ENCODE data around the gene ADAM12. TPM values are rescaled to one million over a fixed set of nuclear protein-coding genes. Genes with fewer than 3 reads are reported as not detected.
A peak's percentile ranks its signal among the peaks of the same experiment; 100 is the strongest.

ADAM12 gene, protein sequence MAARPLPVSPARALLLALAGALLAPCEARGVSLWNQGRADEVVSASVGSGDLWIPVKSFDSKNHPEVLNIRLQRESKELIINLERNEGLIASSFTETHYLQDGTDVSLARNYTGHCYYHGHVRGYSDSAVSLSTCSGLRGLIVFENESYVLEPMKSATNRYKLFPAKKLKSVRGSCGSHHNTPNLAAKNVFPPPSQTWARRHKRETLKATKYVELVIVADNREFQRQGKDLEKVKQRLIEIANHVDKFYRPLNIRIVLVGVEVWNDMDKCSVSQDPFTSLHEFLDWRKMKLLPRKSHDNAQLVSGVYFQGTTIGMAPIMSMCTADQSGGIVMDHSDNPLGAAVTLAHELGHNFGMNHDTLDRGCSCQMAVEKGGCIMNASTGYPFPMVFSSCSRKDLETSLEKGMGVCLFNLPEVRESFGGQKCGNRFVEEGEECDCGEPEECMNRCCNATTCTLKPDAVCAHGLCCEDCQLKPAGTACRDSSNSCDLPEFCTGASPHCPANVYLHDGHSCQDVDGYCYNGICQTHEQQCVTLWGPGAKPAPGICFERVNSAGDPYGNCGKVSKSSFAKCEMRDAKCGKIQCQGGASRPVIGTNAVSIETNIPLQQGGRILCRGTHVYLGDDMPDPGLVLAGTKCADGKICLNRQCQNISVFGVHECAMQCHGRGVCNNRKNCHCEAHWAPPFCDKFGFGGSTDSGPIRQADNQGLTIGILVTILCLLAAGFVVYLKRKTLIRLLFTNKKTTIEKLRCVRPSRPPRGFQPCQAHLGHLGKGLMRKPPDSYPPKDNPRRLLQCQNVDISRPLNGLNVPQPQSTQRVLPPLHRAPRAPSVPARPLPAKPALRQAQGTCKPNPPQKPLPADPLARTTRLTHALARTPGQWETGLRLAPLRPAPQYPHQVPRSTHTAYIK
- total RNA-seq = 1 to 10 TPM in 1 of 4 donors, under 1 TPM in 2, not detected in 1; 0.26 to 1.6 (median 0.47) TPM

DNA sequence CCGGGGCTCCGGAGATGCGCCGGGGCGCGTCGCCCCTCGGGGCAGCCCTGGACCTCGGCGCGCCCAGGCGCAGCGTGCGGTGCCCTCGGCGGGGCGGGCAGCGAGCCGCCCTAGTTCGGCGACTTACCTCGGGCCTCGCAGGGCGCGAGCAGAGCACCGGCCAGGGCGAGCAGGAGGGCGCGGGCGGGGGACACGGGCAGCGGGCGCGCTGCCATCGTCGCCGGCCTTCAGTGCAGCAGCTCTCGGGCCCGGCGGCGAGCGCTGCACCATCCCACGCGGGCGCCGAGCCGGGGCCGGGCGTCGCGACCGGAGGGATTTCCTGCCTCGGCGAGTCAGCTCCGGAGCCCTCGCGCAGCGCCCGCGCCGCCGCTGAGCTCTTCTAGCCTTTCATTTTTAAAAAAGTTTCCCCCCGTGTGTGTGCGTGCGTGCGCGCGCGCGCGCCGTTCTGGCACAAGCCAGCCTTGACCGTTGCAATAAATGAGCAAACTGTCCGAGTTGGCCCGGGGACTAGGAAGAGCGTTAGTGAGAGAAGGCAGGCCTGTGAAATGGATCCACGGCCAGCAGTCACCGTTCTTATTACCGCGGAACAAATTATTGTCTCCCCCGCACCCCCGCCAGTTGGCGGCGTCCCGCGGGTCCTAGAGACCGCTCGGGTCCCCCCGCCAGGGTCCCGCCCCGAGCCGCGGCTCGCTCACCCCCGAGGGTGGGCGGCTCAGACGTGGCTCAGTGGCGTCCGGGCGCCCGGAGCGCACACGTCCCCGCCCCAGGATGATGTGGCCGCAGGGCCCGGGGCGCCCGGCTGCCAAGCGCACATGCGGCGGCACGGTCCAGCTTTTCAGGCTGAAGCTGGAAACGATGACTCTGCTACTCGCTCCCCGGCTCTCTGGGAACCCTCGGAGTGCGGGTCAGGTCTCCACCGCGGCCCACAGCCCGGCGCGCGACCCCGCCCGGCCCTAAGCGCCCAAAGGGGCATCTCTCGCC lies at the start of gene ADAM12:
Gene ADAM12 (minus strand): TSS at position 547 of the 981 bp plus-strand sequence. CDS start 332 bp downstream, at position 215.
- TF ChIP-seq, protein P1, sequence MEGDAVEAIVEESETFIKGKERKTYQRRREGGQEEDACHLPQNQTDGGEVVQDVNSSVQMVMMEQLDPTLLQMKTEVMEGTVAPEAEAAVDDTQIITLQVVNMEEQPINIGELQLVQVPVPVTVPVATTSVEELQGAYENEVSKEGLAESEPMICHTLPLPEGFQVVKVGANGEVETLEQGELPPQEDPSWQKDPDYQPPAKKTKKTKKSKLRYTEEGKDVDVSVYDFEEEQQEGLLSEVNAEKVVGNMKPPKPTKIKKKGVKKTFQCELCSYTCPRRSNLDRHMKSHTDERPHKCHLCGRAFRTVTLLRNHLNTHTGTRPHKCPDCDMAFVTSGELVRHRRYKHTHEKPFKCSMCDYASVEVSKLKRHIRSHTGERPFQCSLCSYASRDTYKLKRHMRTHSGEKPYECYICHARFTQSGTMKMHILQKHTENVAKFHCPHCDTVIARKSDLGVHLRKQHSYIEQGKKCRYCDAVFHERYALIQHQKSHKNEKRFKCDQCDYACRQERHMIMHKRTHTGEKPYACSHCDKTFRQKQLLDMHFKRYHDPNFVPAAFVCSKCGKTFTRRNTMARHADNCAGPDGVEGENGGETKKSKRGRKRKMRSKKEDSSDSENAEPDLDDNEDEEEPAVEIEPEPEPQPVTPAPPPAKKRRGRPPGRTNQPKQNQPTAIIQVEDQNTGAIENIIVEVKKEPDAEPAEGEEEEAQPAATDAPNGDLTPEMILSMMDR (IDR thresholded peaks at IDR 0.05) = no peak
- no peak for TF ChIP-seq POLR2A (IDR thresholded peaks at IDR 0.05)
- peak within 1 kb of the TSS; percentile 22 for H3K4me3 ChIP-seq (ENCODE audit: low read depth, poor library complexity, severe bottlenecking)
- no peak for DNase-seq (ENCODE audit: low spot score in 2 of 2)
- intact Hi-C loops (cut with DNase I; ENCODE audit: low total_unique reads) = no loop called here
- WGBS, 2 donors = 1 to 9% methylated on average over 45 to 50 of the region's 127 CpGs

DNA sequence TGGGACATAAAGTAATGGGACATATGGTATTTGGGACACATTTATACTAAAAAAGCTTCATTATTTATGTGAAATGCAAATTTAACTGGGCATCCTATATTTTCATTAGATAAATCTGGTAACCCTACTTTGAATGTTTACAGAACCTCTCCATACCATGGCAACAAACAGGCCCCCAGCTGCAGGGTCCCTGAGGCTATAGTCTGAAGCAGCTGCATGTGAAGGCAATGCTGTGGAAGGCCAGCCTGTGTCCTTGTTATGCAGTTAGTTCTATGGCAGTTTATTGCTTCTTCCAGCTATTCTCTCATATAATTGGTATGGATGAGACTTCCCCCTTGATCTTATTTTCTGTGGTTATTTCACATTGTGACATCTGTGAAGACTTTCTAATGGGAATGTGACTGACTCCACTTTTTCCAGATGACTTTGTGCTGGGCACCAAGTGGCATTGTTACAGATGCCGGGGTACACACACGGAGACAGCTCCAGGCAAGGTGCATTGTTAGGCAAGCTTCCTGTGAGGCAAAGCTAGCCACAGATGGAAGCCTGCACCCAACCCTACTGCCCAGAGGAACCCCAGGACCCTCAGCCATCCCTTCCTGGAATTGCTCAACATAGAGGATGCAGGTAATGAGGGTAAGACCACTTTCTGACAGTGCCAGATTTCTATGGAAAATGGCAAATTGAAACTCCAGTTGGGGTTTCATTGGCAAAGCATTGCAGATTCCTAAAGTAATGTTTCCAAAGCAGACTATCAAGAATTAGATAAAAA lies 49.5 kb upstream of the ADAM12 start:
- H3K4me3 ChIP-seq (ENCODE audit: low read depth, poor library complexity, severe bottlenecking) = no peak overlapping the region
- TF ChIP-seq POLR2A (IDR thresholded peaks at IDR 0.05) = no peak
- TF ChIP-seq, protein P1 (IDR thresholded peaks at IDR 0.05) = no peak
- DNase-seq (ENCODE audit: low spot score in 2 of 2) = no peak
- 50 to 57% methylated on average over 2 of the region's 2 CpGs for WGBS, 2 donors
- intact Hi-C loops (cut with DNase I; ENCODE audit: low total_unique reads) = no loop called here

DNA sequence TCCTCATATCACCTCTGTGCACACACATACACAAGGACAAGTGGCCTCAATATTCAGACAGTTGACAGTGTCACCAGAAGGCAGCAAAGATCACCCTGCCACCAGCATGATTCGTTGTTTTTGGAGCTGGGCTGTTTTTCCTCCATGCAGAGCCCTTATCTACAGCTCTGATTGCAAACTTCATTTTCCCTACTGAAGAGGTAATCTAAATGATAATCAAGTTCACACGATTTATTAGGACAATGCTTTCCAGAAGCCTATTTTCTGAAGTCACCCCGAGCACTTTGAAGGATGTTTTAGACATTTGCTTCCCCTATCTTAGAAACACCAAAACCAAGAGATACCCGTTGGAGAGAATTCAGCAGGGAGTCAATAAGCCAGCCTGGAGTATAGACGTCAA lies 46.0 kb upstream of the ADAM12 start:
- no peak for TF ChIP-seq POLR2A (IDR thresholded peaks at IDR 0.05)
- TF ChIP-seq, protein P1 (IDR thresholded peaks at IDR 0.05) = no peak
- no peak overlapping the region for H3K4me3 ChIP-seq (ENCODE audit: low read depth, poor library complexity, severe bottlenecking)
- 73 to 85% methylated on average over 5 of the region's 5 CpGs for WGBS, 2 donors
- no peak for DNase-seq (ENCODE audit: low spot score in 2 of 2)
- intact Hi-C loops (cut with DNase I; ENCODE audit: low total_unique reads) = no loop called here

DNA sequence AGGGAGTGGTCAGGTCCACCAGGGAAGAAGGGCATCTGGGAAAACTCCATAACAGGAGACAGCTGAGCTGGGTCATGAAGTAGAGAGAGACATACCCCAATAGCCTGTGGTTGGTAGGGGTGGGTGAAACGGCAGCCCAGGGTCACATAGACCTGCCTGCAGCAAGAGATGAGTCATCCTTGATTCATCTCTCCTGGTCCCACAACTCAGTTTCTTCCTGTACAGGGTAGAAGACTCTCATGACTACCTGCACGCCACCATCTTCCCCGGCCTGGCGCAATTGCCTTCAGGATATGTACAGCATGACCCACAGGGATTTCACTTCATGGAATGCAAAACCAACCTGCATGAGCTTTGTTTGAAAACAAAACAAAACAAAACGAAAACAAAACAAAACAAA lies 45.1 kb upstream of the ADAM12 start:
- TF ChIP-seq POLR2A (IDR thresholded peaks at IDR 0.05) = no peak
- TF ChIP-seq, protein P1 (IDR thresholded peaks at IDR 0.05) = no peak
- DNase-seq (ENCODE audit: low spot score in 2 of 2) = no peak
- WGBS, 2 donors = 74 to 81% methylated on average over 5 of the region's 5 CpGs
- intact Hi-C loops (cut with DNase I; ENCODE audit: low total_unique reads) = no loop called here
- no peak overlapping the region for H3K4me3 ChIP-seq (ENCODE audit: low read depth, poor library complexity, severe bottlenecking)
